ENCODE results near the gene HSPA4L. TPM values are rescaled to one million over a fixed set of nuclear protein-coding genes. Genes with fewer than 3 reads are reported as not detected.

Gene HSPA4L
- total and polyA plus RNA-seq, 2 donors (not counting 1 experiment from before 2014, with no cell fraction given), result not detected

DNA sequence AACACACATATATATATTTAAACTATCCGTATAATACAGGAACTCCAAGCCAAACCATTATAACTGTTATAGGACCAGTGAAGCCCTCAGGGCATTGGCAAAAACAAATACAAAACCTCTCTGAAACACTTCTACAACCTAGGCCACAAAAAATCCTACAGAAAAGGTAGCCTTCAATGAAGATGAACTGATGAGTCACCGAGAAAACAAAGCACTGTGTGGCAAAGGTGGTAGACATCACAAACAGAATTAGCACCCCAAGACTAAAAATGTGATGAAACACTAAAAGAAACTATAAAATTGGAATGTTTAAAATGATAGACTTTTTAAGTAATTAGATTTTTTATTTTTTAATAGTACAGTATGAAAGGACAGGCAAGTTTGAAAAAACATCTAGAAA is 5.5 kb upstream of the HSPA4L start:
- intact Hi-C loops (cut with micrococcal nuclease), result no loop called here

DNA sequence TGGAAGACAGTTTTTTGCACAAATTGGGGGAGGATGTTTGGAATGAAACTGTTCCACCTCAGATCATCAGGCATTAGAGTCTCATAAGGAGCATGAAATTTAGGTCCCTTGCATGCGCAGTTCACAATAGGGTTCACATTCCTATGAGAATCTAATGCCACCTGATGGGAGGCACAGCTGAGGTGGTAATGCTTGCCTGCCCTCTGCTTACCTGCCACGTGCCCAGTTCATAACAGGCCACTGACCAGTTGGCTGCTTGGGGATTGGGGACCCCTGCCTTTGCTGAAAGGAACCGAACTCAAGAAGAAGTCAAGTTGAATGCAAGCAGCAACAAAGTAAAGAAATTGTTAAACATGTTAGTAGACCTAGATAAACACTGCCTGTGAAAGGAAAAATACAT is 4.6 kb upstream of the HSPA4L start:
- Mint-ChIP-seq H3K9me3 (ENCODE audit: insufficient read depth) (no peaks in the 10 kb centered on the region), H3K27me3 (peaks cover 64% of the 10 kb centered on the region), H3K4me1 (peaks cover 10% of the 10 kb centered on the region), H3K27ac (no peak overlapping the region), H3K4me3 (no peak overlapping the region)
- Histone ChIP-seq H3K9me3 (ENCODE audit: control extremely low read depth in 1 of 3, control insufficient read depth in 2 of 3, insufficient read depth in 1 of 3, low read length in 2 of 3) (peaks cover 0 to 6% (median 0%) of the 10 kb centered on the region in 3 donors), H3K79me2 (ENCODE audit: control insufficient read depth, insufficient read depth, low read length) (no peaks in the 10 kb centered on the region), H3K9ac (ENCODE audit: low read length) (no peak overlapping the region), H3K36me3 (replicated peaks in 1 of 2; ENCODE audit: control extremely low read depth in 1 of 2, control insufficient read depth in 1 of 2, extremely low read depth in 1 of 2, insufficient read depth in 2 of 2, low read length in 1 of 2) (no peaks in the 10 kb centered on the region), H3K4me2 (replicated peaks; ENCODE audit: low read depth, low read length, poor library complexity, severe bottlenecking) (no peak overlapping the region), H3K4me3 (ENCODE audit: control extremely low read depth in 1 of 5, extremely low read depth in 1 of 5, insufficient read depth in 1 of 5, low read depth in 2 of 5, low read length in 4 of 5) (no peak overlapping the region), H2AFZ (ENCODE audit: insufficient read depth, low read depth, low read length, poor library complexity, severe bottlenecking) (no peak overlapping the region), H3K27ac (ENCODE audit: low read length in 2 of 2) (no peak overlapping the region), H3K27me3 (replicated peaks in 1 of 4; ENCODE audit: control extremely low read depth in 1 of 4, control insufficient read depth in 3 of 4, insufficient read depth in 4 of 4, low read length in 3 of 4) (peaks cover 2 to 47% (median 30%) of the 10 kb centered on the region in 4 experiments), H3K4me1 (ENCODE audit: control insufficient read depth in 2 of 2, insufficient read depth in 2 of 2, low read length in 2 of 2) (peaks cover 13 to 15% of the 10 kb centered on the region in 2 donors), H4K20me1 (ENCODE audit: control insufficient read depth, insufficient read depth, low read length, poor library complexity, severe bottlenecking) (no peaks in the 10 kb centered on the region)
- TF ChIP-seq EZH2 (IDR thresholded peaks at IDR 0.05; ENCODE audit: borderline replicate concordance, insufficient read depth, low read depth, low read length, poor library complexity, severe bottlenecking), result no peak
- TF ChIP-seq, protein P1, sequence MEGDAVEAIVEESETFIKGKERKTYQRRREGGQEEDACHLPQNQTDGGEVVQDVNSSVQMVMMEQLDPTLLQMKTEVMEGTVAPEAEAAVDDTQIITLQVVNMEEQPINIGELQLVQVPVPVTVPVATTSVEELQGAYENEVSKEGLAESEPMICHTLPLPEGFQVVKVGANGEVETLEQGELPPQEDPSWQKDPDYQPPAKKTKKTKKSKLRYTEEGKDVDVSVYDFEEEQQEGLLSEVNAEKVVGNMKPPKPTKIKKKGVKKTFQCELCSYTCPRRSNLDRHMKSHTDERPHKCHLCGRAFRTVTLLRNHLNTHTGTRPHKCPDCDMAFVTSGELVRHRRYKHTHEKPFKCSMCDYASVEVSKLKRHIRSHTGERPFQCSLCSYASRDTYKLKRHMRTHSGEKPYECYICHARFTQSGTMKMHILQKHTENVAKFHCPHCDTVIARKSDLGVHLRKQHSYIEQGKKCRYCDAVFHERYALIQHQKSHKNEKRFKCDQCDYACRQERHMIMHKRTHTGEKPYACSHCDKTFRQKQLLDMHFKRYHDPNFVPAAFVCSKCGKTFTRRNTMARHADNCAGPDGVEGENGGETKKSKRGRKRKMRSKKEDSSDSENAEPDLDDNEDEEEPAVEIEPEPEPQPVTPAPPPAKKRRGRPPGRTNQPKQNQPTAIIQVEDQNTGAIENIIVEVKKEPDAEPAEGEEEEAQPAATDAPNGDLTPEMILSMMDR (IDR thresholded peaks at IDR 0.05), result no peak
- no peak for ATAC-seq (ENCODE audit: low read depth)
- POLR2A ChIA-PET, result no interaction called here
- CTCF ChIA-PET, result no interaction called here
- WGBS (ENCODE audit: insufficient coverage), result 88% methylated on average over 1 of the region's 3 CpGs
- DNase-seq, result no peak
- intact Hi-C loops (cut with micrococcal nuclease), result no loop called here

More for the DNA sequence above, 5.5 kb upstream of the HSPA4L start:
- Mint-ChIP-seq H3K27ac (no peak overlapping the region), H3K27me3 (peaks cover 64% of the 10 kb centered on the region), H3K4me1 (peaks cover 7% of the 10 kb centered on the region), H3K4me3 (no peak overlapping the region), H3K9me3 (ENCODE audit: insufficient read depth) (no peaks in the 10 kb centered on the region)
- POLR2A ChIA-PET, result no interaction called here
- peaks cover 7% of the 10 kb centered on the region in 2 donors for H3K4me1 ChIP-seq (ENCODE audit: control insufficient read depth in 2 of 2, insufficient read depth in 2 of 2, low read length in 2 of 2)
- H3K4me2 ChIP-seq (replicated peaks; ENCODE audit: low read depth, low read length, poor library complexity, severe bottlenecking), result no peak overlapping the region
- peaks cover 2 to 47% (median 22%) of the 10 kb centered on the region in 4 experiments for H3K27me3 ChIP-seq (replicated peaks in 1 of 4; ENCODE audit: control extremely low read depth in 1 of 4, control insufficient read depth in 3 of 4, insufficient read depth in 4 of 4, low read length in 3 of 4)
- H3K79me2 ChIP-seq (ENCODE audit: control insufficient read depth, insufficient read depth, low read length), result no peaks in the 10 kb centered on the region
- CTCF ChIA-PET, result no interaction called here
- no peak overlapping the region for H2AFZ ChIP-seq (ENCODE audit: insufficient read depth, low read depth, low read length, poor library complexity, severe bottlenecking)
- H3K9ac ChIP-seq (ENCODE audit: low read length), result no peak overlapping the region
- TF ChIP-seq, protein P1 (IDR thresholded peaks at IDR 0.05), result no peak
- no peak for TF ChIP-seq EZH2 (IDR thresholded peaks at IDR 0.05; ENCODE audit: borderline replicate concordance, insufficient read depth, low read depth, low read length, poor library complexity, severe bottlenecking)
- no peak overlapping the region for H3K4me3 ChIP-seq (ENCODE audit: control extremely low read depth in 1 of 5, extremely low read depth in 1 of 5, insufficient read depth in 1 of 5, low read depth in 2 of 5, low read length in 4 of 5)
- no peaks in the 10 kb centered on the region for H3K36me3 ChIP-seq (replicated peaks in 1 of 2; ENCODE audit: control extremely low read depth in 1 of 2, control insufficient read depth in 1 of 2, extremely low read depth in 1 of 2, insufficient read depth in 2 of 2, low read length in 1 of 2)
- peaks cover 0 to 3% (median 0%) of the 10 kb centered on the region in 3 donors for H3K9me3 ChIP-seq (ENCODE audit: control extremely low read depth in 1 of 3, control insufficient read depth in 2 of 3, insufficient read depth in 1 of 3, low read length in 2 of 3)
- 100% methylated on average over 1 of the region's 2 CpGs for WGBS (ENCODE audit: insufficient coverage)
- DNase-seq (no peak), ATAC-seq (ENCODE audit: low read depth) (no peak)
- H4K20me1 ChIP-seq (ENCODE audit: control insufficient read depth, insufficient read depth, low read length, poor library complexity, severe bottlenecking), result no peaks in the 10 kb centered on the region
- no peak overlapping the region for H3K27ac ChIP-seq (ENCODE audit: low read length in 2 of 2)
